GM12874 (cell line): ENCODE measurements around the gene EMID1.

Source experiments
- CTCF ChIP-seq: IDR thresholded peaks from 2 replicates; pipeline ENCODE4 v1.5.1; 2011; ENCODE audit warnings: low read depth, mild to moderate bottlenecking, control low read depth, low read length, moderate library complexity; ENCODE audit not compliant: insufficient read depth

Gene EMID1

GRCh38 chr22:29251981-29252911 lies 46.5 kb downstream of the EMID1 start:
- TF ChIP-seq CTCF, result no peak

- TF ChIP-seq CTCF, result no peak
These were observed 48.0 kb downstream of the EMID1 start for GRCh38 chr22:29253561-29254285.

GRCh38 chr22:29254286-29254660 lies 48.6 kb downstream of the EMID1 start:
- TF ChIP-seq CTCF, result no peak

- no peak for TF ChIP-seq CTCF
These were observed 49.4 kb downstream of the EMID1 start for GRCh38 chr22:29255064-29255621.

GRCh38 chr22:29256606-29257325 lies 51.1 kb downstream of the EMID1 start:
- TF ChIP-seq CTCF, result no peak

- TF ChIP-seq CTCF, result no peak
These were observed 52.1 kb downstream of the EMID1 start for GRCh38 chr22:29257751-29258181.
